GM12878 (cell line): ENCODE data around the gene PRKN. TPM values are rescaled to one million over a fixed set of nuclear protein-coding genes. Genes with fewer than 3 reads are reported as not detected.

Experiments
- ATAC-seq: fragments of 200-7000 bp; cut with Tn5 transposase; 3 replicates; pipeline ENCODE4 v1.9.1; 2020; ENCODE audit warnings: mild to moderate bottlenecking, moderate library complexity
- BruUV-seq: library from RNA; stranded (reverse); fragments of 400-500 nt; replicated peaks from 2 replicates; lab custom pipeline; 2021; lab: Mats Ljungman, UMichigan
- CTCF ChIA-PET: fragments of 300-600 bp; sonication (Branson Sonifier 250); formaldehyde crosslinking; extraction: SDS; loops from one replicate; lab custom pipeline; 2021; ENCODE audit warnings: inconsistent platforms; lab: Yijun Ruan, JAX
- POLR2A ChIA-PET: fragments of 350-600 bp; formaldehyde crosslinking; extraction: SDS; loops from one replicate; lab custom pipeline; 2021; ENCODE audit warnings: inconsistent platforms; lab: Charles Lee
- RAD21 ChIA-PET: fragments of 300-600 bp; sonication (Branson Sonifier 250); formaldehyde crosslinking; loops from one replicate; lab custom pipeline; 2023; ENCODE audit warnings: antibody characterized with exemption; ENCODE audit not compliant: unreplicated experiment; lab: Charles Lee
- SMC1A ChIA-PET: fragments of 300-600 bp; sonication (Branson Sonifier 250); formaldehyde crosslinking; loops from one replicate; lab custom pipeline; 2023; ENCODE audit not compliant: unreplicated experiment, uncharacterized antibody; lab: Charles Lee
- DNase-seq: peaks from one replicate; pipeline ENCODE4 v3.0.0-alpha.2; 2011; ENCODE audit warnings: low read depth, low spot score
- FAIRE-seq: peaks from 3 replicates; lab custom pipeline; 2011; peaks lifted over from hg19 to GRCh38; lab: Jason Lieb, UNC
- H2AFZ ChIP-seq: 2 replicates; pipeline ENCODE4 v1.6.0; 2011; ENCODE audit warnings: low read depth, low read length, control low read depth; ENCODE audit not compliant: control insufficient read depth
- H3K27ac ChIP-seq: 2 replicates; pipeline ENCODE4 v1.5.1; 2011; ENCODE audit warnings: control low read depth; ENCODE audit not compliant: control insufficient read depth, insufficient read depth
- H3K27me3 ChIP-seq, 2 experiments: replicated peaks in 1 of 2; 2 replicates each; pipeline versions ENCODE4 v1.6.0 to v1.6.1; 2011; ENCODE audit warnings: low read length in 1 of 2; ENCODE audit not compliant: control insufficient read depth in 2 of 2, insufficient read depth in 2 of 2
- H3K36me3 ChIP-seq, 2 experiments: 2 replicates each; pipeline ENCODE4 v1.5.1; 2011; ENCODE audit warnings: low read length in 1 of 2; ENCODE audit not compliant: control insufficient read depth in 2 of 2, insufficient read depth in 2 of 2
- H3K4me1 ChIP-seq: 2 replicates; pipeline ENCODE4 v1.6.1; 2011; ENCODE audit warnings: mild to moderate bottlenecking, low read length, moderate library complexity, mixed read lengths; ENCODE audit not compliant: control insufficient read depth, insufficient read depth
- H3K4me2 ChIP-seq: 2 replicates; pipeline ENCODE4 v1.6.0; 2011; ENCODE audit warnings: control low read depth; ENCODE audit not compliant: control insufficient read depth, insufficient read depth
- H3K4me3 ChIP-seq: fragments of 200-600 bp; sonication (generic); 2 replicates; pipeline ENCODE4 v1.5.1; 2016
- H3K79me2 ChIP-seq: 2 replicates; pipeline ENCODE4 v1.6.0; 2011; ENCODE audit warnings: low read length; ENCODE audit not compliant: control insufficient read depth, insufficient read depth
- H3K9ac ChIP-seq: 2 replicates; pipeline ENCODE4 v1.8.0; 2011; ENCODE audit warnings: low read length, control low read depth, mixed read lengths; ENCODE audit not compliant: control insufficient read depth, insufficient read depth
- H3K9me3 ChIP-seq: replicated peaks from 3 replicates; pipeline ENCODE4 v1.5.1; 2011; ENCODE audit warnings: mild to moderate bottlenecking, low read length; ENCODE audit not compliant: control insufficient read depth, insufficient read depth
- H4K20me1 ChIP-seq: 2 replicates; pipeline ENCODE4 v1.6.0; 2011; ENCODE audit not compliant: control insufficient read depth, insufficient read depth
- BCLAF1 ChIP-seq: fragments of 450-650 bp; IDR thresholded peaks from 2 replicates; pipeline ENCODE4 v1.6.1; 2017; ENCODE audit warnings: antibody characterized with exemption, mild to moderate bottlenecking, moderate library complexity
- BRCA1 ChIP-seq: IDR thresholded peaks from 2 replicates; pipeline ENCODE4 v1.6.1; 2011; ENCODE audit warnings: low read depth, low read length, improper control_type of control experiment
- ETV6 ChIP-seq, 2 experiments: fragments of 450-650 bp in 1 of 2; IDR thresholded peaks in 1 of 2; conservative IDR thresholded peaks in 1 of 2; 2 replicates each; pipeline ENCODE4 v1.6.1; 2014; ENCODE audit warnings: antibody characterized with exemption in 1 of 2, borderline replicate concordance in 1 of 2, low read depth in 1 of 2, mild to moderate bottlenecking in 1 of 2, moderate library complexity in 1 of 2
- FOS ChIP-seq: IDR thresholded peaks from 3 replicates; pipeline ENCODE4 v1.6.1; 2011; ENCODE audit warnings: borderline replicate concordance; ENCODE audit not compliant: insufficient read length; ENCODE audit errors: extremely low read depth
- IKZF2 ChIP-seq, 2 experiments: fragments of 450-650 bp; IDR thresholded peaks; 2 replicates each; pipeline ENCODE4 v1.6.1; 2017; ENCODE audit warnings: mild to moderate bottlenecking in 2 of 2, moderate library complexity in 2 of 2
- NFXL1 ChIP-seq: fragments of 450-650 bp; IDR thresholded peaks from 2 replicates; pipeline ENCODE4 v1.6.1; 2017; ENCODE audit warnings: antibody characterized with exemption, mild to moderate bottlenecking, borderline replicate concordance
- PML ChIP-seq: IDR thresholded peaks from 2 replicates; pipeline ENCODE4 v1.6.1; 2012; ENCODE audit warnings: low read length, inconsistent platforms
- POLR2AphosphoS2 ChIP-seq: IDR thresholded peaks from 2 replicates; pipeline ENCODE4 v1.6.1; 2011; ENCODE audit warnings: low read depth, mild to moderate bottlenecking, low read length, improper control_type of control experiment, moderate library complexity
- SMC3 ChIP-seq: IDR thresholded peaks from 2 replicates; pipeline ENCODE4 v1.6.1; 2011; ENCODE audit warnings: low read length, improper control_type of control experiment, borderline replicate concordance
- ZSCAN29 ChIP-seq: fragments of 450-650 bp; IDR thresholded peaks from 2 replicates; pipeline ENCODE4 v1.6.1; 2017; ENCODE audit warnings: mild to moderate bottlenecking, moderate library complexity
- WGBS: methylation state at CpG from one replicate; pipeline ENCODE4 v1.1.6; 2016; ENCODE audit warnings: low lambda C conversion rate; ENCODE audit not compliant: insufficient replicate concordance, insufficient coverage; ENCODE audit errors: missing lambda C conversion rate; 5-methylcytosine and 5-hydroxymethylcytosine counted together
- in situ Hi-C: fragments of 300-500 bp; cut with MboI; formaldehyde crosslinking; loops from 9 replicates; pipeline ENCODE4 v1.14.3; 2018; ENCODE audit warnings: mixed read lengths
- intact Hi-C: fragments of 100-400 bp; cut with micrococcal nuclease; formaldehyde crosslinking; loops from one replicate; pipeline ENCODE4 v1.14.2; 2022; ENCODE audit not compliant: unreplicated experiment
- polyA plus RNA-seq, 11 experiments: library from polyadenylated mRNA; depleted of rRNA in 4 of 11; unstranded in 6 of 11; stranded (reverse) in 5 of 11; fragments of >200 nt; fragmentation: Nextera tagmentation in 4 of 11; fragmentation: Illumina TruSeq in 1 of 11; extraction: Ambion mirVana in 4 of 11; extraction: Trizol in 1 of 11; gene quantifications; 1 replicate in 1 of 11; 2 replicates in 10 of 11; pipeline versions ENCODE4 v1.2.1 to v1.2.3, GENCODE V29; 2011 to 2016; ENCODE audit warnings: inconsistent platforms in 2 of 11, missing spikeins in 2 of 11, low read depth in 1 of 11
- total RNA-seq, 4 experiments: library from RNA; depleted of rRNA in 3 of 4; stranded (reverse); fragments of >200 nt in 3 of 4; fragmentation: Illumina TruSeq in 1 of 4; extraction: Trizol in 1 of 4; gene quantifications; 2 replicates each; pipeline versions ENCODE4 v1.2.1 to v1.2.3, GENCODE V29; 2013 to 2021
- TF ChIP-seq, protein P1 (sequence below): fragments of 150-350 bp; IDR thresholded peaks from 2 replicates; pipeline ENCODE4 v1.6.1; 2016; ENCODE audit warnings: low read depth, low read length

Gene PRKN
- total and polyA plus RNA-seq, 10 of the 15 experiments (the other 5 are each of a cell fraction or from before 2014, with no cell fraction given), result 0.06 to 0.09 TPM; not detected in 8

DNA sequence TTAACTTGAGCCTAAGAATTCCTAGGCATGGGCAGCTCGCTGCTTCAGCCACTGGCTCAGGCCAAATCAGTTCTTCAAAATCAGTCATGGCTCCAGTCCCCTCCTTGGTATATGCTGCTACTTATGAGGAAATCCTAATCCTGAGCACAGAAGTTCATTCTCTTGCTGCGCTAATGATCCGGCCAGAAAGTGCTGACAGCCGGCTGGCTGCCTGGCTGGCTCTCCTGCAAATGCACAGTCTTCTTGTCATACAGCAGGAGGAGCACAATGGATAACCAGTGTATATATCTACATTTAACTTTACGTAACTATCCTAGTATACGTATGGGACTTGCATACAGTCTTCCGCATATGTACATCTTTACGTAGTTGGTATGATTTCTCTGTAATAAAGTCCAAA, 500.8 kb downstream of the PRKN start:
- no TSS peak for BruUV-seq
- FAIRE-seq (no peak), ATAC-seq (no peak), DNase-seq (no peak)
- no peaks in the 10 kb centered on the region for H3K27me3 ChIP-seq
- H4K20me1 ChIP-seq, result no peaks in the 10 kb centered on the region
- no peaks in the 10 kb centered on the region for H3K9me3 ChIP-seq
- RAD21 ChIA-PET, result no interaction called here
- H3K9ac ChIP-seq, result no peak overlapping the region
- 84% methylated on average over 8 of the region's 8 CpGs for WGBS
- no peaks in the 10 kb centered on the region for H3K4me1 ChIP-seq
- SMC1A ChIA-PET, result no interaction called here
- H3K4me2 ChIP-seq, result no peak overlapping the region
- no peaks in the 10 kb centered on the region for H3K79me2 ChIP-seq
- POLR2A ChIA-PET, result no interaction called here
- no peak overlapping the region for H3K27ac ChIP-seq
- no peak overlapping the region for H3K4me3 ChIP-seq
- no peaks in the 10 kb centered on the region for H3K36me3 ChIP-seq
- CTCF ChIA-PET, result no interaction called here
- no peak overlapping the region for H2AFZ ChIP-seq
- intact Hi-C loops (no loop called here), in situ Hi-C loops (no loop called here)
- TF ChIP-seq ETV6 (conservative IDR thresholded peaks at IDR 0.05 in 1 of 2, IDR thresholded peaks at IDR 0.05 in 1 of 2; ENCODE audit: borderline replicate concordance in 1 of 2, low read depth in 1 of 2) (no peak), IKZF2 (IDR thresholded peaks at IDR 0.05) (no peak), PML (no peak), SMC3 (no peak), BCLAF1 (no peak), POLR2AphosphoS2 (no peak), BRCA1 (no peak), NFXL1 (no peak), ZSCAN29 (no peak), FOS (no peak)
- TF ChIP-seq, protein P1, sequence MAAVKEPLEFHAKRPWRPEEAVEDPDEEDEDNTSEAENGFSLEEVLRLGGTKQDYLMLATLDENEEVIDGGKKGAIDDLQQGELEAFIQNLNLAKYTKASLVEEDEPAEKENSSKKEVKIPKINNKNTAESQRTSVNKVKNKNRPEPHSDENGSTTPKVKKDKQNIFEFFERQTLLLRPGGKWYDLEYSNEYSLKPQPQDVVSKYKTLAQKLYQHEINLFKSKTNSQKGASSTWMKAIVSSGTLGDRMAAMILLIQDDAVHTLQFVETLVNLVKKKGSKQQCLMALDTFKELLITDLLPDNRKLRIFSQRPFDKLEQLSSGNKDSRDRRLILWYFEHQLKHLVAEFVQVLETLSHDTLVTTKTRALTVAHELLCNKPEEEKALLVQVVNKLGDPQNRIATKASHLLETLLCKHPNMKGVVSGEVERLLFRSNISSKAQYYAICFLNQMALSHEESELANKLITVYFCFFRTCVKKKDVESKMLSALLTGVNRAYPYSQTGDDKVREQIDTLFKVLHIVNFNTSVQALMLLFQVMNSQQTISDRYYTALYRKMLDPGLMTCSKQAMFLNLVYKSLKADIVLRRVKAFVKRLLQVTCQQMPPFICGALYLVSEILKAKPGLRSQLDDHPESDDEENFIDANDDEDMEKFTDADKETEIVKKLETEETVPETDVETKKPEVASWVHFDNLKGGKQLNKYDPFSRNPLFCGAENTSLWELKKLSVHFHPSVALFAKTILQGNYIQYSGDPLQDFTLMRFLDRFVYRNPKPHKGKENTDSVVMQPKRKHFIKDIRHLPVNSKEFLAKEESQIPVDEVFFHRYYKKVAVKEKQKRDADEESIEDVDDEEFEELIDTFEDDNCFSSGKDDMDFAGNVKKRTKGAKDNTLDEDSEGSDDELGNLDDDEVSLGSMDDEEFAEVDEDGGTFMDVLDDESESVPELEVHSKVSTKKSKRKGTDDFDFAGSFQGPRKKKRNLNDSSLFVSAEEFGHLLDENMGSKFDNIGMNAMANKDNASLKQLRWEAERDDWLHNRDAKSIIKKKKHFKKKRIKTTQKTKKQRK, result no peak
